Measurements from ENCODE around the gene CLPX.

Gene CLPX

GRCh38 chr15:65174509-65174908 lies 10.6 kb downstream of the CLPX start:
- WGBS (ENCODE audit: insufficient coverage) = no CpG with 5 or more reads among the region's 5 CpGs
- Histone ChIP-seq H3K36me3 (ENCODE audit: control insufficient read depth in 4 of 4, insufficient read depth in 4 of 4, low read length in 3 of 4) (peaks cover 25 to 75% (median 44%) of the 10 kb centered on the region in 4 experiments), H3K27ac (ENCODE audit: insufficient read depth in 1 of 2, low read depth in 1 of 2, low read length in 2 of 2, poor library complexity in 1 of 2, severe bottlenecking in 2 of 2) (no peak overlapping the region), H3K27me3 (replicated peaks in 2 of 5; ENCODE audit: control insufficient read depth in 4 of 5, insufficient read depth in 5 of 5, low read length in 4 of 5) (no peaks in the 10 kb centered on the region), H3K9me3 (ENCODE audit: control extremely low read depth in 1 of 5, control insufficient read depth in 4 of 5, insufficient read depth in 2 of 5, low read depth in 1 of 5, low read length in 4 of 5) (no peaks in the 10 kb centered on the region), H3K4me3 (ENCODE audit: control insufficient read depth in 1 of 7, extremely low read depth in 1 of 7, insufficient read depth in 4 of 7, low read depth in 2 of 7, low read length in 6 of 7) (no peak overlapping the region), H3K4me1 (ENCODE audit: control extremely low read depth in 1 of 4, control insufficient read depth in 4 of 4, insufficient read depth in 4 of 4, low read length in 3 of 4) (no peaks in the 10 kb centered on the region)
- no peak for DNase-seq
- ChIA-PET POLR2A (no interaction called here), CTCF (no interaction called here)

DNA sequence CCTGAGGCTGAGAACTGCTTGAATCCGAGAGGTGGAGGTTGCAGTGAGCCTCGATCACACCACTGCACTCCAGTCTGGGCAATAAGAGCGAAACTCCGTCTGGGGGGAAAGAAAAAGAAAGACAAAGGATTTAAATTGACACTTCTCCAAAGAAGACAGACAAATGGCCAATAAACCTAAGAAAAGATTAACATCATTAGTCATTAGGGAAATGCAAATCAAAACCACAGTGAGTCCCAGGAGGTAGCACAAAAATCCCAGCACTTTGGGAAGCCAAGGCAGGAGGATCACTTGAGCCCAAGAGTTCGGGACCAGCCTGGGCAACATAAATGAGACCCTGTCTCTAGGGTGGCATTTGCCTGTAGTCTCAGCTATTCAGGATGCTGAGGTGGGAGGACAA lies 12.6 kb downstream of the CLPX start:
- H3K36me3 ChIP-seq (ENCODE audit: control insufficient read depth in 4 of 4, insufficient read depth in 4 of 4, low read length in 3 of 4) = peaks cover 22 to 64% (median 39%) of the 10 kb centered on the region in 4 experiments

GRCh38 chr15:65171428-65171827 lies 13.7 kb downstream of the CLPX start:
- H3K27ac ChIP-seq (ENCODE audit: insufficient read depth in 1 of 2, low read depth in 1 of 2, low read length in 2 of 2, poor library complexity in 1 of 2, severe bottlenecking in 2 of 2) = no peak overlapping the region
- ChIA-PET CTCF (no interaction called here), POLR2A (no interaction called here)
- peaks cover 22 to 61% (median 35%) of the 10 kb centered on the region in 4 experiments for H3K36me3 ChIP-seq (ENCODE audit: control insufficient read depth in 4 of 4, insufficient read depth in 4 of 4, low read length in 3 of 4)
- 88% methylated on average over 1 of the region's 5 CpGs for WGBS (ENCODE audit: insufficient coverage)
- DNase-seq = no peak
- no peaks in the 10 kb centered on the region for H3K9me3 ChIP-seq (ENCODE audit: control extremely low read depth in 1 of 5, control insufficient read depth in 4 of 5, insufficient read depth in 2 of 5, low read depth in 1 of 5, low read length in 4 of 5)
- no peaks in the 10 kb centered on the region for H3K4me1 ChIP-seq (ENCODE audit: control extremely low read depth in 1 of 4, control insufficient read depth in 4 of 4, insufficient read depth in 4 of 4, low read length in 3 of 4)
- H3K27me3 ChIP-seq (replicated peaks in 2 of 5; ENCODE audit: control insufficient read depth in 4 of 5, insufficient read depth in 5 of 5, low read length in 4 of 5) = no peaks in the 10 kb centered on the region
- no peak overlapping the region for H3K4me3 ChIP-seq (ENCODE audit: control insufficient read depth in 1 of 7, extremely low read depth in 1 of 7, insufficient read depth in 4 of 7, low read depth in 2 of 7, low read length in 6 of 7)

More for the DNA sequence above, 12.6 kb downstream of the CLPX start:
- Histone ChIP-seq H3K27me3 (replicated peaks in 2 of 5; ENCODE audit: control insufficient read depth in 4 of 5, insufficient read depth in 5 of 5, low read length in 4 of 5) (no peaks in the 10 kb centered on the region), H3K4me1 (ENCODE audit: control extremely low read depth in 1 of 4, control insufficient read depth in 4 of 4, insufficient read depth in 4 of 4, low read length in 3 of 4) (no peaks in the 10 kb centered on the region), H3K4me3 (ENCODE audit: control insufficient read depth in 1 of 7, extremely low read depth in 1 of 7, insufficient read depth in 4 of 7, low read depth in 2 of 7, low read length in 6 of 7) (no peak overlapping the region), H3K27ac (ENCODE audit: insufficient read depth in 1 of 2, low read depth in 1 of 2, low read length in 2 of 2, poor library complexity in 1 of 2, severe bottlenecking in 2 of 2) (no peak overlapping the region), H3K9me3 (ENCODE audit: control extremely low read depth in 1 of 5, control insufficient read depth in 4 of 5, insufficient read depth in 2 of 5, low read depth in 1 of 5, low read length in 4 of 5) (no peaks in the 10 kb centered on the region)
- ChIA-PET CTCF (no interaction called here), POLR2A (no interaction called here)
- WGBS (ENCODE audit: insufficient coverage) = 100% methylated on average over 3 of the region's 5 CpGs
- DNase-seq = no peak

- no CpG with 5 or more reads among the region's 2 CpGs for WGBS (ENCODE audit: insufficient coverage)
- ChIA-PET CTCF (no interaction called here), POLR2A (interaction anchor here (0.6 kb wide), 1 partner anchor 9 kb away, joined by 3 read pairs; no protein-coding TSS in a partner anchor)
- H3K9me3 ChIP-seq (ENCODE audit: control extremely low read depth in 1 of 5, control insufficient read depth in 4 of 5, insufficient read depth in 2 of 5, low read depth in 1 of 5, low read length in 4 of 5) = no peaks in the 10 kb centered on the region
- H3K27ac ChIP-seq (ENCODE audit: insufficient read depth in 1 of 2, low read depth in 1 of 2, low read length in 2 of 2, poor library complexity in 1 of 2, severe bottlenecking in 2 of 2) = no peak overlapping the region
- no peak for DNase-seq
- no peaks in the 10 kb centered on the region for H3K27me3 ChIP-seq (replicated peaks in 2 of 5; ENCODE audit: control insufficient read depth in 4 of 5, insufficient read depth in 5 of 5, low read length in 4 of 5)
- H3K4me3 ChIP-seq (ENCODE audit: control insufficient read depth in 1 of 7, extremely low read depth in 1 of 7, insufficient read depth in 4 of 7, low read depth in 2 of 7, low read length in 6 of 7) = no peak overlapping the region
- H3K4me1 ChIP-seq (ENCODE audit: control extremely low read depth in 1 of 4, control insufficient read depth in 4 of 4, insufficient read depth in 4 of 4, low read length in 3 of 4) = no peaks in the 10 kb centered on the region
- H3K36me3 ChIP-seq (ENCODE audit: control insufficient read depth in 4 of 4, insufficient read depth in 4 of 4, low read length in 3 of 4) = peaks cover 5 to 53% (median 30%) of the 10 kb centered on the region in 4 experiments
These were observed 19.3 kb downstream of the CLPX start for GRCh38 chr15:65165875-65166274.

- ChIA-PET CTCF (interaction anchor here (1.0 kb wide), 1 partner anchor 109 kb away, joined by 4 read pairs; no protein-coding TSS in a partner anchor), POLR2A (no interaction called here)
- H3K27me3 ChIP-seq (replicated peaks in 2 of 5; ENCODE audit: control insufficient read depth in 4 of 5, insufficient read depth in 5 of 5, low read length in 4 of 5) = no peaks in the 10 kb centered on the region
- no peaks in the 10 kb centered on the region for H3K4me1 ChIP-seq (ENCODE audit: control extremely low read depth in 1 of 4, control insufficient read depth in 4 of 4, insufficient read depth in 4 of 4, low read length in 3 of 4)
- peaks cover 0 to 49% (median 31%) of the 10 kb centered on the region in 4 experiments for H3K36me3 ChIP-seq (ENCODE audit: control insufficient read depth in 4 of 4, insufficient read depth in 4 of 4, low read length in 3 of 4)
- no peaks in the 10 kb centered on the region for H3K9me3 ChIP-seq (ENCODE audit: control extremely low read depth in 1 of 5, control insufficient read depth in 4 of 5, insufficient read depth in 2 of 5, low read depth in 1 of 5, low read length in 4 of 5)
- DNase-seq = no peak
- no peak overlapping the region for H3K4me3 ChIP-seq (ENCODE audit: control insufficient read depth in 1 of 7, extremely low read depth in 1 of 7, insufficient read depth in 4 of 7, low read depth in 2 of 7, low read length in 6 of 7)
- H3K27ac ChIP-seq (ENCODE audit: insufficient read depth in 1 of 2, low read depth in 1 of 2, low read length in 2 of 2, poor library complexity in 1 of 2, severe bottlenecking in 2 of 2) = no peak overlapping the region
- no CpG with 5 or more reads among the region's 1 CpG for WGBS (ENCODE audit: insufficient coverage)
These were observed 21.0 kb downstream of the CLPX start for GRCh38 chr15:65164139-65164538.

- H3K4me3 ChIP-seq (ENCODE audit: control insufficient read depth in 1 of 7, extremely low read depth in 1 of 7, insufficient read depth in 4 of 7, low read depth in 2 of 7, low read length in 6 of 7) = no peak overlapping the region
- CTCF ChIA-PET = interaction anchor here (2.3 kb wide), 1 partner anchor 11 kb away, joined by 12 read pairs; no protein-coding TSS in a partner anchor
- POLR2A ChIA-PET = no interaction called here
- no peak for DNase-seq
- H3K27ac ChIP-seq (ENCODE audit: insufficient read depth in 1 of 2, low read depth in 1 of 2, low read length in 2 of 2, poor library complexity in 1 of 2, severe bottlenecking in 2 of 2) = no peak overlapping the region
- H3K9me3 ChIP-seq (ENCODE audit: control extremely low read depth in 1 of 5, control insufficient read depth in 4 of 5, insufficient read depth in 2 of 5, low read depth in 1 of 5, low read length in 4 of 5) = no peaks in the 10 kb centered on the region
- no peaks in the 10 kb centered on the region for H3K4me1 ChIP-seq (ENCODE audit: control extremely low read depth in 1 of 4, control insufficient read depth in 4 of 4, insufficient read depth in 4 of 4, low read length in 3 of 4)
- 96% methylated on average over 2 of the region's 4 CpGs for WGBS (ENCODE audit: insufficient coverage)
- peaks cover 0 to 60% (median 33%) of the 10 kb centered on the region in 4 experiments for H3K36me3 ChIP-seq (ENCODE audit: control insufficient read depth in 4 of 4, insufficient read depth in 4 of 4, low read length in 3 of 4)
- no peaks in the 10 kb centered on the region for H3K27me3 ChIP-seq (replicated peaks in 2 of 5; ENCODE audit: control insufficient read depth in 4 of 5, insufficient read depth in 5 of 5, low read length in 4 of 5)
These were observed 22.1 kb downstream of the CLPX start for GRCh38 chr15:65163041-65163440.

DNA sequence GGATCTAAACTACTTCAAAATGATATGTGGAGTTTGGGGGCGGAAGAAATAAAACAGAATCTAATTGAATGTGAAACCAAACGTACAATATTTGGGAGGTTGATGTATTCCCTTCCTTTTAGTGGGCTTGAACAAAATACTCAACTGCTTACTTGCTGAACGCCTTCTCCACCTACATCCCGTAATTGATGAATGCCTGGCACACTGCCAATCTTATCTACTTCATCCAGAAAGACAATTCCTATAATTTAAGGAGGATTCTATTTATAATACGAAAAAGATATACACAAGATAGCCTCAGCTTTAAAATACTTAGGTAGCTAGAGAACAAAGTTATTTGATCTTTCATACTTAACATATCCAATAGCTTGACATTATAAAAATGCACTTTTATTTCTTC lies 28.4 kb downstream of the CLPX start:
- H3K27me3 ChIP-seq (replicated peaks in 2 of 5; ENCODE audit: control insufficient read depth in 4 of 5, insufficient read depth in 5 of 5, low read length in 4 of 5) = no peaks in the 10 kb centered on the region
- CTCF ChIA-PET = interaction anchor here (0.8 kb wide), 1 partner anchor 103 kb away, joined by 3 read pairs; no protein-coding TSS in a partner anchor

More for the DNA sequence above, 28.4 kb downstream of the CLPX start:
- no peaks in the 10 kb centered on the region for H3K9me3 ChIP-seq (ENCODE audit: control extremely low read depth in 1 of 5, control insufficient read depth in 4 of 5, insufficient read depth in 2 of 5, low read depth in 1 of 5, low read length in 4 of 5)
- no peak for DNase-seq
- H3K36me3 ChIP-seq (ENCODE audit: control insufficient read depth in 4 of 4, insufficient read depth in 4 of 4, low read length in 3 of 4) = peaks cover 11 to 76% (median 40%) of the 10 kb centered on the region in 4 experiments
- no peaks in the 10 kb centered on the region for H3K4me1 ChIP-seq (ENCODE audit: control extremely low read depth in 1 of 4, control insufficient read depth in 4 of 4, insufficient read depth in 4 of 4, low read length in 3 of 4)
- no peak overlapping the region for H3K27ac ChIP-seq (ENCODE audit: insufficient read depth in 1 of 2, low read depth in 1 of 2, low read length in 2 of 2, poor library complexity in 1 of 2, severe bottlenecking in 2 of 2)
- 100% methylated on average over 1 of the region's 5 CpGs for WGBS (ENCODE audit: insufficient coverage)
- H3K4me3 ChIP-seq (ENCODE audit: control insufficient read depth in 1 of 7, extremely low read depth in 1 of 7, insufficient read depth in 4 of 7, low read depth in 2 of 7, low read length in 6 of 7) = no peak overlapping the region
- POLR2A ChIA-PET = interaction anchor here (1.3 kb wide), 1 partner anchor 9 kb away, joined by 3 read pairs; no protein-coding TSS in a partner anchor

All from common myeloid progenitor, CD34-positive (primary cell).